BE2C (cell line): ENCODE data around the gene KRTAP23-1.

Experiments used
- DNase-seq: peaks from one replicate; pipeline ENCODE4 v3.0.0-alpha.2; 2020
- H3K27me3 ChIP-seq: fragments of 250-450 bp; sonication (Bioruptor Pico); 2 replicates; pipeline ENCODE4 v1.5.1; 2020; ENCODE audit warnings: mild to moderate bottlenecking
- H3K36me3 ChIP-seq: fragments of 250-450 bp; sonication (Bioruptor Pico); 2 replicates; pipeline ENCODE4 v1.5.1; 2020; ENCODE audit warnings: mild to moderate bottlenecking
- H3K4me1 ChIP-seq: fragments of 250-450 bp; sonication (Bioruptor Pico); 2 replicates; pipeline ENCODE4 v1.5.1; 2020
- H3K4me3 ChIP-seq: 2 replicates; pipeline ENCODE4 v1.5.1; 2011; ENCODE audit warnings: low read depth, low read length
- H3K9me3 ChIP-seq: fragments of 250-450 bp; sonication (Bioruptor Pico); 2 replicates; pipeline ENCODE4 v1.5.1; 2020
- TF ChIP-seq, protein P1 (sequence below): IDR thresholded peaks from 2 replicates; pipeline ENCODE4 v1.5.1; 2012; ENCODE audit warnings: mild to moderate bottlenecking, low read depth, low read length

Gene KRTAP23-1

DNA sequence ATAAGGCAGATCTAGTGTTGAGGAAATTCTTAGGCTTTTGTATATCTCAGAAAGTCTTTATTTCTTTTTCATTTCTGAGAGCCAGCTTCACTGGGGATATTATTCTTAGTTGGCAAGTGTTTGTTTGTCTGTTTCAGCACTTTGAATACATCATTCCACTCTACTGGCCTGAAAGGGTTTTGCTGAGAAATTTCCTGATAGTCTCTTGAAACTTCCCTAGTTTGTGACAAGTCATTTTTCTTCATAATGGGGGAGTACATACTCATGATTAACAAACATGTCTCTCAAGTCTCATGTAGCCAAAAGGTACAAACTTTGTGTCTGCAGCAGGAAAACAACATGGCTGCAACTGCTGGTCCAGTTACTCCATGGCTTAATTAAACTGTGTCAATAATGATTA, 22.0 kb downstream of the KRTAP23-1 start:
- TF ChIP-seq, protein P1, sequence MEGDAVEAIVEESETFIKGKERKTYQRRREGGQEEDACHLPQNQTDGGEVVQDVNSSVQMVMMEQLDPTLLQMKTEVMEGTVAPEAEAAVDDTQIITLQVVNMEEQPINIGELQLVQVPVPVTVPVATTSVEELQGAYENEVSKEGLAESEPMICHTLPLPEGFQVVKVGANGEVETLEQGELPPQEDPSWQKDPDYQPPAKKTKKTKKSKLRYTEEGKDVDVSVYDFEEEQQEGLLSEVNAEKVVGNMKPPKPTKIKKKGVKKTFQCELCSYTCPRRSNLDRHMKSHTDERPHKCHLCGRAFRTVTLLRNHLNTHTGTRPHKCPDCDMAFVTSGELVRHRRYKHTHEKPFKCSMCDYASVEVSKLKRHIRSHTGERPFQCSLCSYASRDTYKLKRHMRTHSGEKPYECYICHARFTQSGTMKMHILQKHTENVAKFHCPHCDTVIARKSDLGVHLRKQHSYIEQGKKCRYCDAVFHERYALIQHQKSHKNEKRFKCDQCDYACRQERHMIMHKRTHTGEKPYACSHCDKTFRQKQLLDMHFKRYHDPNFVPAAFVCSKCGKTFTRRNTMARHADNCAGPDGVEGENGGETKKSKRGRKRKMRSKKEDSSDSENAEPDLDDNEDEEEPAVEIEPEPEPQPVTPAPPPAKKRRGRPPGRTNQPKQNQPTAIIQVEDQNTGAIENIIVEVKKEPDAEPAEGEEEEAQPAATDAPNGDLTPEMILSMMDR: no peak
- H3K27me3 ChIP-seq: no peaks in the 10 kb centered on the region
- no peak overlapping the region for H3K4me3 ChIP-seq
- H3K4me1 ChIP-seq: no peaks in the 10 kb centered on the region
- no peaks in the 10 kb centered on the region for H3K36me3 ChIP-seq
- DNase-seq: no peak
- H3K9me3 ChIP-seq: no peaks in the 10 kb centered on the region

- no peak for DNase-seq
- TF ChIP-seq, protein P1: no peak
- H3K4me3 ChIP-seq: no peak within 1 kb of the TSS
- H3K4me1 ChIP-seq: no peaks in the 10 kb centered on the region
- no peaks in the 10 kb centered on the region for H3K27me3 ChIP-seq
- H3K9me3 ChIP-seq: no peaks in the 10 kb centered on the region
- H3K36me3 ChIP-seq: no peaks in the 10 kb centered on the region
These were observed 28.2 kb downstream of the KRTAP23-1 start, which contains the start of gene KRTAP26-1 for GRCh38 chr21:30320215-30320614. Gene KRTAP26-1, minus strand, starts transcription at chr21:30320315. Its CDS starts 280 bp downstream, at chr21:30320035.

GRCh38 chr21:30315701-30316100, 32.7 kb downstream of the KRTAP23-1 start:
- Histone ChIP-seq H3K4me3 (no peak overlapping the region), H3K36me3 (no peaks in the 10 kb centered on the region), H3K9me3 (no peaks in the 10 kb centered on the region), H3K27me3 (no peaks in the 10 kb centered on the region), H3K4me1 (no peaks in the 10 kb centered on the region)
- TF ChIP-seq, protein P1: no peak
- no peak for DNase-seq

DNA sequence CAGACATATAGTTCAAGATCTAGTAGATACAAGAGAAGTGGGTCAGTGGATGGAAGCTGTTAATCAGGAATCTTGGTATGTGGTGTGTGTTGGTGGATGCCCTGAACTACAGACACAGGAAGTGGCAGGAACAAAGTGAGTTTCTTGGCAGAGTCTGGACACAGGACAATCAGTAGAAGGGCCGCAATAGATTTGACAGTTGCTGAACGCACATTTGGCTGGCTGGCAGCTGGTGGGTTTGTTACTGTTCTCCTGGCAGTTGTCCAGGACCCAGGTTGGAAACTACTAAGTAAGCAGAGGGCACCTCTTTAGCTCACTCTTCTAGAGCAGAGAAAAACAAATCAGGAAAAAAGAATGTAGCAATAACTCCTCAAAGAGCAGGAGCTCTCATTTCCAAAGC, 41.5 kb downstream of the KRTAP23-1 start:
- DNase-seq: no peak
- no peaks in the 10 kb centered on the region for H3K4me1 ChIP-seq
- no peaks in the 10 kb centered on the region for H3K27me3 ChIP-seq
- H3K9me3 ChIP-seq: no peaks in the 10 kb centered on the region
- TF ChIP-seq, protein P1: no peak
- H3K4me3 ChIP-seq: no peak overlapping the region
- H3K36me3 ChIP-seq: no peaks in the 10 kb centered on the region

GRCh38 chr21:30305136-30305535, 43.3 kb downstream of the KRTAP23-1 start:
- Histone ChIP-seq H3K36me3 (no peaks in the 10 kb centered on the region), H3K9me3 (no peaks in the 10 kb centered on the region), H3K4me1 (no peaks in the 10 kb centered on the region), H3K4me3 (no peak overlapping the region), H3K27me3 (no peaks in the 10 kb centered on the region)
- TF ChIP-seq, protein P1: no peak
- no peak for DNase-seq
